Ureter (tissue), 1 donor: ENCODE measurements around the gene GDPD4. TPM values are rescaled to one million over a fixed set of nuclear protein-coding genes. Genes with fewer than 3 reads are reported as not detected.

Experiments
- DNase-seq: peaks from one replicate; pipeline ENCODE4 v3.0.0-alpha.2; 2020; ENCODE audit warnings: low spot score
- total RNA-seq: library from RNA; stranded (reverse); gene quantifications from one replicate; pipeline ENCODE4 v1.2.4, GENCODE V29; 2023
- donor health status: DM: yes; HTN: yes; CAD: no.

GDPD4 gene
- total RNA-seq, 1 donor from 2014 or later = not detected

DNA sequence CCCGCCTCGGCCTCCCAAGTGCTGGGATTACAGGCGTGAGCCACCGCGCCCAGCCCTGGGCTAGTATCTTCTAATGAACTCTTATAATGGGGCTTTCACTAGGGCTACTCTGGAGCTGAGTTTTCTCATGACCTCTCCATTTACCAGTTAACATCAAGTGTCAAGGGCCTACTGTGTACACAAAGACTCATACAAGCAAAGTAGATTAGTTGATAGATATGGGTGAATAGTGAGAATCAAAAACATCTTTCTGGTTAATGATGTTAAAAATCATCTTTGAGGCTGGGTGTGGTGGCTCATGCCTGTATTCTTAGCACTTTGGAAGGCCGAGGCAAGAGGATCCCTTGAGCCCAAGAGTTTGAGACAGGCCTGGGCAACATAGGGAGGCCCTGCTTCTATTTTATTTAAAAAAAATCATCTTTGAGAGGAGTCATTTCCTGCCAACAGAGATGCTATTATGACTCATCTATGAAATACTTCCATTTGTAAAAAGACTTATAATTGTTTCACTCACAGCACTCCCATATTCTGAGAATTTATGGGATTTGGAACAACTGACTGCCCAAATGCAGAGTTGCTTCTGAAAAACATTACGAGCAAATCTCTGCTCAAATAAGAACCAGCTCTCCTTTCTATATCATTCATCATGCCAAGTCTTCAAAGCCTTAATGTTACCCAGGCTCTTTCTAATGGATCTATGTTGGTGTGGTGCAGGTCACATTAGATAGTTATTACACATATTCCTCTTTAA lies 57.0 kb downstream of the GDPD4 start:
- no peak for DNase-seq

- no peak for DNase-seq
These were observed 64.6 kb downstream of the GDPD4 start for GRCh38 chr11:77236901-77237300.

DNA sequence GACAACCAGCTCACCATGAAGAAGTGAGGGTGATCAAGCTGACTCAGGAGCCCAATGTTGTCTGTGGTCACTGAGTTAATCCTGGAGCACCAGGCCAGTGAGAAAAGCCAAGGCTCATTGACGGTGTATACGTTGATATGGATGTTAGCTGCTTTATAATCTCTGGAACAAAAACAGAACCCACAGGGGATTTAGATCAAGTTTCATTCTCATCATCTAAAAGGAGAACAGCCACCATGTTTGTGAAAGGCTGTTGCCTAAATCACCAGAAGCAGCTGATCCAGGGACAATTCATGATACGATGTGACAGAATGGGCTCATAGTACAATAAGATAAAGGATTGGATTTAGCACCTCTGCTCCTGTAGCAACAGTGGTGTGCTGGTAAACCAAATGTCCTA lies 68.5 kb downstream of the GDPD4 start:
- DNase-seq = no peak

- DNase-seq = no peak
These were observed 69.2 kb downstream of the GDPD4 start for GRCh38 chr11:77232242-77232641.

DNA sequence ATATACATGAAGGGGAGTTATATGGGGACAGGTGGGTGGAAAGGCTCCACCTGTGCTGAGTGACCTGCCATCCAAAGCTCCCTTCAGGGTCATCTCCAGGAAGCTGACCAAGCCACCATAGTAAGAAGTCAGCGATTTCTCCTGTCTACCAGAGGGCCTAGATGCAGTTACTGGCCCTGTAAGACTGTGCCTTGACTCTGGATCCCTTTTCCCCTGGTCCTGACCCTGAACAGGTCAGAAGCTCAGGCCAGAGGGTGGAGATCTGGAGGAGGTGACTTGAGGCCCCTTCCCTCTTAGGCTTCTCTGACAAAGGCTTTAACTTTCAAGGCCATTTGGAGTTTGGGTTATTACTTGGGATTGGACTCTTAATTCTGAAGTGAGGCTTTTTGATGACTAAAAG lies 69.7 kb downstream of the GDPD4 start:
- no peak for DNase-seq

DNA sequence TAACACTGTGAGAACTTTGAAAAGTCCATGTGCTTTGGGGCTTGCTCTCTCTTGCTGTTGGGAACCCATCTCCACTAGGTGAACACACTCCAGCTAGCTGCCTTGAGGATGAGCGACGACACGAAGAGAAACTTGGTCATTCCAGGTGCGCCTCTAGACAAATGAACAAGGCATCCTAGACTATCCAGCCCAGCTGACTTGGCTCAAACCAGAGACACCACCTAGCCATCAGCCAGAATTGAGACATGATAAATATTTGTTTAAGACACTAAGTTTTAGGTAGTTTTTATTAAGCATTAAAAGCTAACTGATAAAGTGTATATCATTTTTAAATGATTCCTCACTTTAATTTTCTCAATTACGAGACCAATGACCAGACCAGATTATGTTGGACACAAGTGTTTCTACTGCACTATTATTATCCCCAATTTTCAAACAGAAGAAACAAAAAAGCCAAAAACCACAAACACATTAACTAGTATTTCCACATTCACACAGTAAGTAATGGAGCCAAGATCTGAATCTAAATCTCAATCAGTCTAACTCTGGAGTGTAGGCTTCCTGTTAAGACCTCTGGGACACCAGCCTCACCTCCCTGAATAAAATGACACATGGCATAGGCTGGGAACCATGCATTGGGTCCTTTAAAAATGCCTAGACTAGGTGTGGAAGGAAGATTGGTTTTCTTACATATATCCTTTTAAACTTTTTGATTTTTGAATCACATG lies 70.4 kb downstream of the GDPD4 start:
- DNase-seq = no peak

GRCh38 chr11:77223797-77224196 lies 77.7 kb downstream of the GDPD4 start:
- DNase-seq = no peak

GRCh38 chr11:77217156-77217555 lies 84.3 kb downstream of the GDPD4 start:
- DNase-seq = no peak

DNA sequence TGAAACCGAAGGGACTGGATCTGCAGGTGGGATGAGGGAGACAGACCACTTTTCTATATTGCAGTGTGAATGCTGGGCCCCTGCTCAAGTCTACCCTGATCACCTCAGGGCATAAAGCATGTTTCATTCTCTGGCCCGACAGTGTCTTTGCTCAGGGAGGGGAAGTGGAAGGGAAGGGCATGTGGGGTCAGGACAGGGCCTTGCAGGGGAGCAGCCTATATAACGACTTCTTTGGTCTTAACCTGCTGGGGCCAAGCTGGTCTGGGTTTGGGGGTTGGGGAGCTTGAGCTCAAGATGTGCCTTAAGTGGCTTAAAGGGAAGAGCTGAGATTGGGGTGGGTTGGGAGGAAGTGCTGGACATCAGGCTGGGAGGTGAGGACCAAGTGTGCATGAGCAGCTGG lies 86.4 kb downstream of the GDPD4 start:
- DNase-seq = no peak

GRCh38 chr11:77214557-77214956 lies 86.9 kb downstream of the GDPD4 start:
- DNase-seq = no peak

DNA sequence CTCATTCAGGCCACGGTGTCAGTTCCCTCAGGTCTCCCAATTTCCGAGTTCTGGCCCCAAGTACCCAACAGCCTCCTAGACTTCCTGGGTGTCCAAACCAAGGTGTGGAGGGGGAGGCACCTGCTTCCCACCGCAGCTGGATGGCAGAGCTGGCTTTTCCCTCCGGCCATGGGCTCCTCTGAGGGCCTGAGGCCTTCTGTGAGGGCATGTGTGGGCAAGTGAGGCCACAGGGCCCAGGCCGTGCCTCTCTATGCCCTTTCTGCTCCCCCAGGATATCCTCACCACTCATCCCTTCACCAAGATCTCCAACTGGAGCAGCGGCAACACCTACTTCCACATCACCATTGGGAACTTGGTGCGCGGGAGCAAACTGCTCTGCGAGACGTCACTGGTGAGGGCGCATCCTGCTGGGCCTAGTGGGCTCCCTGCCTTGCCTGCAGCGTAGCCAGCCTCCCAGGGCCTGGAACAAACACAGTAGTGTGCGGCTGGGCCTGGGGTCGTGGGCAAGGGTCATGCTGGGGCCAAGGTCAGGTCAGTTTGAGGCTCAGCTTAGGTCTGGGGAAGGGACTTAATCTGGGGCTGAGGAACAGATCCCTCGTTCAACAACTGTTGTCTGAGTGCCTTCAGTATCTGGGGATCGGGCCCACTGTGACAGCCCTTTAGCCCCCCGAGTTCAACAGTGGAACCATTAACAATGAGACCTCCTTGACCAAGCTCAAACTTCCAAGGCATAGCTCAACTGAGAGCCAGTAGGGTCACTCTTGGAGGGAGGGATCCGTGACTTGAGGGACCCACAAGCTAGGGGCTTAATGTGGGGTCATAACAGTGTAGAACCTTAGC lies 87.7 kb downstream of the GDPD4 start:
- DNase-seq = no peak

- no peak for DNase-seq
These were observed 88.4 kb downstream of the GDPD4 start for GRCh38 chr11:77213029-77213579.

DNA sequence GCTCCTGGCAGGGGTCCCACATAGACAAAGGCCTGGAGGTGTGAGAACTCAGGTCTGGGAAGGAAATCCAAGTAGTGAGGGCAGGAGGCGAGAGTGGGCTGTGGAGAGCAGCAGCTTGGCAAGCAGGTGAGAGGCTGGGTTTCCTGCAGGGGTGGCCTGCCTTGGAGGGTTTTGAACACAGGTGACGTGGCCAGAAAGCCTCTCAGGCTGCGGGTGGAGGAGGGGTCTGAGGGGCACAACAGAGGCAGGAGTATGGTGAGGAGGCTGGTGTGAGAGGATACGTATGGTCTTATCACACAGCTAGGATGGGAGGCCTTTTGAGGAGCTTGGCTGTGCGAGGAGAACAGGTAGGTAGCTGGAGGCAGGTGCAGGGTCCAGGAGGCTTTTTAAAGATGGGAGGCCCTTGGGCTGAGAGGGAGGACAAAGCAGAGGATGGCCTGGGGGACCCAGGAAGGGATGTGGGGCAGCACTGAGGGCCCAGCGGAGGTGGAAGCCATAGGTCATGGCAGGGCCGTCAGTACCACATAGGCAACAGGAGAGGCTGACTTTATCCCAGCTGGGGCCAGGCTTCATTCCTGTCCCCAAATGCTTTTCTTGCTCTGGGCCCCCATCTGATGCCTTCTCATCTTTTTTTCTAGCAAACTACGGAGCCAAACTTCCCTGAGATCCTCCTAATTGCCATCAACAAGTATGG lies 89.0 kb downstream of the GDPD4 start:
- DNase-seq = no peak

GRCh38 chr11:77211594-77212251 lies 89.8 kb downstream of the GDPD4 start:
- no peak for DNase-seq

GRCh38 chr11:77211040-77211451 lies 90.4 kb downstream of the GDPD4 start:
- no peak for DNase-seq

- DNase-seq = no peak
These were observed 91.8 kb downstream of the GDPD4 start for GRCh38 chr11:77209663-77210062.

GRCh38 chr11:77208535-77208934 lies 93.0 kb downstream of the GDPD4 start:
- DNase-seq = no peak

- no peak for DNase-seq
These were observed 93.7 kb downstream of the GDPD4 start for GRCh38 chr11:77207618-77208313.

DNA sequence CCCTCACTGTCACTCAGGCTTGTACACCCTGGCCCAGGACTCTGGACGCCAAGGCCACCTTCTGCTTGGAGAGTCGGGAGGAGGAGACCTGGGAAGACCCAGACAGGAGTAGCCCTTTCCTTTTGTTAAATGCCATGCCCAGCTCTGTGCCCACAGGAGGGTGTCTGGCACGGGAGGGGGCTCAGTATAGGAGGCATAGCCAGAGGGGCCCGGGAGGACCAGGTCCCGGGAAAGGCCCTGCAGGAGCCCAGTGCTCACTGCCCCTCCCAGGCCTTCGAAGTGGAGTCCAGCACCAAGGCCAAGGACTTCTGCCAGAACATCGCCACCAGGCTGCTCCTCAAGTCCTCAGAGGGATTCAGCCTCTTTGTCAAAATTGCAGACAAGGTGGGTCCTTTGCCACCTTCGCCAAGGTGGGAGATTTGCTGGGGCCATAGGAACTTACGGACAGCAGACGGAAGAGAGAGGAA lies 94.4 kb downstream of the GDPD4 start:
- DNase-seq = peak; percentile 27
